HCEC 1CT (cell line): ENCODE data around the gene ARMH4.

Experiments
- DNase-seq: peaks from one replicate; pipeline ENCODE4 v3.0.0-alpha.2; 2017

Gene ARMH4

GRCh38 chr14:57957441-57957840 lies 194.6 kb downstream of the ARMH4 start:
- no peak for DNase-seq
